ENCODE measurements around the gene ZFP57. TPM values are rescaled to one million over a fixed set of nuclear protein-coding genes. Genes with fewer than 3 reads are reported as not detected.

ZFP57 gene
- total RNA-seq, 6 experiments from 2014 or later: not detected

GRCh38 chr6:29727637-29728036, 46.7 kb upstream of the ZFP57 start:
- H3K4me3 Mint-ChIP-seq: no peak overlapping the region
- H3K9me3 Mint-ChIP-seq: no peaks in the 10 kb centered on the region
- no peaks in the 10 kb centered on the region for H3K4me1 Mint-ChIP-seq (ENCODE audit: low read depth)
- peaks cover 22% of the 10 kb centered on the region for H3K27me3 Mint-ChIP-seq (ENCODE audit: insufficient read depth)
- H3K27ac Mint-ChIP-seq: no peak overlapping the region
- no peak for DNase-seq
- TF ChIP-seq CTCF (IDR thresholded peaks at IDR 0.05): no peak
- no peaks in the 10 kb centered on the region for H3K36me3 Mint-ChIP-seq (ENCODE audit: low read depth)

- Mint-ChIP-seq H3K27me3 (ENCODE audit: insufficient read depth) (peaks cover 25% of the 10 kb centered on the region), H3K4me3 (no peak overlapping the region), H3K4me1 (ENCODE audit: low read depth) (no peaks in the 10 kb centered on the region), H3K36me3 (ENCODE audit: low read depth) (no peaks in the 10 kb centered on the region), H3K27ac (no peak overlapping the region), H3K9me3 (no peaks in the 10 kb centered on the region)
- no peak for TF ChIP-seq CTCF (IDR thresholded peaks at IDR 0.05)
- no peak for DNase-seq
These were observed 45.7 kb upstream of the ZFP57 start for GRCh38 chr6:29726571-29727194.

GRCh38 chr6:29726001-29726400, 45.0 kb upstream of the ZFP57 start:
- Mint-ChIP-seq H3K4me1 (ENCODE audit: low read depth) (no peaks in the 10 kb centered on the region), H3K4me3 (no peak overlapping the region), H3K27me3 (ENCODE audit: insufficient read depth) (peaks cover 23% of the 10 kb centered on the region), H3K36me3 (ENCODE audit: low read depth) (no peaks in the 10 kb centered on the region), H3K27ac (no peak overlapping the region), H3K9me3 (no peaks in the 10 kb centered on the region)
- no peak for DNase-seq
- TF ChIP-seq CTCF (IDR thresholded peaks at IDR 0.05): no peak

- H3K27me3 Mint-ChIP-seq (ENCODE audit: insufficient read depth): peaks cover 19% of the 10 kb centered on the region
These were observed 44.3 kb upstream of the ZFP57 start for GRCh38 chr6:29724937-29725869.

More at GRCh38 chr6:29724937-29725869, 44.3 kb upstream of the ZFP57 start:
- TF ChIP-seq CTCF (IDR thresholded peaks at IDR 0.05): no peak
- H3K9me3 Mint-ChIP-seq: no peaks in the 10 kb centered on the region
- no peak overlapping the region for H3K27ac Mint-ChIP-seq
- no peaks in the 10 kb centered on the region for H3K36me3 Mint-ChIP-seq (ENCODE audit: low read depth)
- H3K4me1 Mint-ChIP-seq (ENCODE audit: low read depth): no peaks in the 10 kb centered on the region
- no peak overlapping the region for H3K4me3 Mint-ChIP-seq
- DNase-seq: no peak

Data from HFFc6 (cell line).